Peyer's patch (tissue), 4 donors: ENCODE measurements around the gene HYAL4.
"Not testable (repeated sequence)": the region's sequence is repeated elsewhere in the genome, so short reads cannot be mapped to it uniquely, and the experiment has no call there.

ENCODE experiments used
- POLR2A ChIP-seq, 2 donors: fragments of 450-650 bp; IDR thresholded peaks; one replicate each; pipeline ENCODE4 v1.5.1; 2017; ENCODE audit warnings: antibody characterized with exemption in 2 of 2, mild to moderate bottlenecking in 2 of 2, moderate library complexity in 2 of 2
- TF ChIP-seq, protein P1 (sequence below), 6 experiments: fragments of 450-650 bp in 4 of 6; fragments of 200-600 bp in 2 of 6; sonication (generic) in 1 of 6; IDR thresholded peaks; one replicate each; pipeline ENCODE4 v1.5.1; 2017 to 2019; ENCODE audit warnings: antibody characterized with exemption in 6 of 6, mild to moderate bottlenecking in 3 of 6, moderate library complexity in 1 of 6

DNA sequence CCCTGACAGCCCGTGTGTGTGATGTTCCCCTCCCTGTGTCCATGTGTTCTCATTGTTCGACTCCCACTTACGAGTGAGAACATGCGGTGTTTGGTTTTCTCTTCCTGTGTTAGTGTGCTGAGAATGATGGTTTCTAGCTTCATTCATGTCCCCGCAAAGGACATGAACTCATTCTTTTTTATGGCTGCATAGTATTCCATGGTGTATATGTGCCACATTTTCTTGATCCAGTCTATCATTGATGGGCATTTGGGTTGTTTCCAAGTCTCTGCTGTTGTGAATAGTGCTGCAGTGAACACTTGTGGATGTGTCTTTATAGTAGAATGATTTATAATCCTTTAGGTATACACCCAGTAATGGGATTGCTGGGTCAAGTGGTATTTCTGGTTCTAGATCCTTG, 6.4 kb downstream of the HYAL4 start:
- TF ChIP-seq, protein P1, sequence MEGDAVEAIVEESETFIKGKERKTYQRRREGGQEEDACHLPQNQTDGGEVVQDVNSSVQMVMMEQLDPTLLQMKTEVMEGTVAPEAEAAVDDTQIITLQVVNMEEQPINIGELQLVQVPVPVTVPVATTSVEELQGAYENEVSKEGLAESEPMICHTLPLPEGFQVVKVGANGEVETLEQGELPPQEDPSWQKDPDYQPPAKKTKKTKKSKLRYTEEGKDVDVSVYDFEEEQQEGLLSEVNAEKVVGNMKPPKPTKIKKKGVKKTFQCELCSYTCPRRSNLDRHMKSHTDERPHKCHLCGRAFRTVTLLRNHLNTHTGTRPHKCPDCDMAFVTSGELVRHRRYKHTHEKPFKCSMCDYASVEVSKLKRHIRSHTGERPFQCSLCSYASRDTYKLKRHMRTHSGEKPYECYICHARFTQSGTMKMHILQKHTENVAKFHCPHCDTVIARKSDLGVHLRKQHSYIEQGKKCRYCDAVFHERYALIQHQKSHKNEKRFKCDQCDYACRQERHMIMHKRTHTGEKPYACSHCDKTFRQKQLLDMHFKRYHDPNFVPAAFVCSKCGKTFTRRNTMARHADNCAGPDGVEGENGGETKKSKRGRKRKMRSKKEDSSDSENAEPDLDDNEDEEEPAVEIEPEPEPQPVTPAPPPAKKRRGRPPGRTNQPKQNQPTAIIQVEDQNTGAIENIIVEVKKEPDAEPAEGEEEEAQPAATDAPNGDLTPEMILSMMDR (IDR thresholded peaks at IDR 0.05) = not testable (repeated sequence)
- not testable (repeated sequence) for TF ChIP-seq POLR2A (IDR thresholded peaks at IDR 0.05)
